Liver (tissue), 9 donors: ENCODE data around the gene ANK3. TPM values are rescaled to one million over a fixed set of nuclear protein-coding genes. Genes with fewer than 3 reads are reported as not detected.

Experiments
- DNase-seq: peaks from one replicate; pipeline ENCODE4 v3.0.0-alpha.2; 2017; ENCODE audit warnings: low spot score
- H3K27ac ChIP-seq, 2 donors: one replicate each; pipeline ENCODE4 v1.7.0; 2013; ENCODE audit warnings: inconsistent platforms in 2 of 2, low read length in 2 of 2, control low read depth in 1 of 2, low read depth in 1 of 2, mild to moderate bottlenecking in 1 of 2
- H3K27me3 ChIP-seq, 4 donors: one replicate each; pipeline versions ENCODE4 v1.6.1 to v1.7.0; 2013; ENCODE audit warnings: low read length in 3 of 4, inconsistent platforms in 1 of 4, mild to moderate bottlenecking in 1 of 4, moderate library complexity in 1 of 4; ENCODE audit not compliant: control insufficient read depth in 4 of 4, insufficient read depth in 4 of 4
- H3K36me3 ChIP-seq, 4 donors: one replicate each; pipeline versions ENCODE4 v1.6.1 to v1.7.0; 2013; ENCODE audit warnings: low read length in 3 of 4, mild to moderate bottlenecking in 3 of 4, low read depth in 1 of 4, moderate library complexity in 1 of 4; ENCODE audit not compliant: control insufficient read depth in 4 of 4, insufficient read depth in 3 of 4
- H3K4me1 ChIP-seq, 4 donors: one replicate each; pipeline versions ENCODE4 v1.6.1 to v1.7.0; 2013; ENCODE audit warnings: low read length in 3 of 4, mild to moderate bottlenecking in 3 of 4, moderate library complexity in 1 of 4; ENCODE audit not compliant: control insufficient read depth in 4 of 4, insufficient read depth in 4 of 4
- H3K4me3 ChIP-seq, 3 donors: one replicate each; pipeline versions ENCODE4 v1.6.1 to v1.7.0; 2013; ENCODE audit warnings: low read length in 3 of 3, control low read depth in 1 of 3, low read depth in 1 of 3, mild to moderate bottlenecking in 1 of 3
- H3K9ac ChIP-seq, 2 donors: one replicate each; pipeline ENCODE4 v1.7.0; 2013; ENCODE audit warnings: low read length in 2 of 2, mild to moderate bottlenecking in 2 of 2, moderate library complexity in 2 of 2, control low read depth in 1 of 2, low read depth in 1 of 2
- H3K9me3 ChIP-seq, 4 donors: one replicate each; pipeline versions ENCODE4 v1.6.1 to v1.7.0; 2013; ENCODE audit warnings: low read length in 3 of 4; ENCODE audit not compliant: control insufficient read depth in 4 of 4
- EGR1 ChIP-seq, 2 donors: IDR thresholded peaks; 2 replicates each; pipeline ENCODE4 v1.6.1; 2016 to 2018; ENCODE audit warnings: antibody characterized with exemption in 2 of 2, low read depth in 2 of 2
- FOXA1 ChIP-seq: IDR thresholded peaks from 2 replicates; pipeline ENCODE4 v1.6.1; 2016; ENCODE audit warnings: antibody characterized with exemption
- FOXA2 ChIP-seq: IDR thresholded peaks from 2 replicates; pipeline ENCODE4 v1.6.1; 2016; ENCODE audit warnings: antibody characterized with exemption
- HNF4A ChIP-seq, 2 donors: conservative IDR thresholded peaks; 2 replicates each; pipeline ENCODE4 v1.6.1; 2016; ENCODE audit warnings: antibody characterized with exemption in 2 of 2, mild to moderate bottlenecking in 2 of 2
- HNF4G ChIP-seq: IDR thresholded peaks from 2 replicates; pipeline ENCODE4 v1.6.1; 2016; ENCODE audit warnings: antibody characterized with exemption
- JUND ChIP-seq, 2 donors: IDR thresholded peaks; 2 replicates each; pipeline ENCODE4 v1.6.1; 2016; ENCODE audit warnings: antibody characterized with exemption in 2 of 2
- MAX ChIP-seq: IDR thresholded peaks from 2 replicates; pipeline ENCODE4 v1.6.1; 2016; ENCODE audit warnings: antibody characterized with exemption
- RAD21 ChIP-seq, 2 donors: IDR thresholded peaks; 2 replicates each; pipeline ENCODE4 v1.6.1; 2016; ENCODE audit warnings: antibody characterized with exemption in 2 of 2, mild to moderate bottlenecking in 2 of 2
- RXRA ChIP-seq, 2 donors: IDR thresholded peaks; 2 replicates each; pipeline ENCODE4 v1.6.1; 2017 to 2018; ENCODE audit warnings: antibody characterized with exemption in 2 of 2, mild to moderate bottlenecking in 1 of 2
- TAF1 ChIP-seq: conservative IDR thresholded peaks from 2 replicates; pipeline ENCODE4 v1.6.1; 2016; ENCODE audit warnings: antibody characterized with exemption, mild to moderate bottlenecking
- YY1 ChIP-seq: IDR thresholded peaks from 2 replicates; pipeline ENCODE4 v1.6.1; 2016; ENCODE audit warnings: antibody characterized with exemption, mild to moderate bottlenecking
- ZBTB33 ChIP-seq: IDR thresholded peaks from 2 replicates; pipeline ENCODE4 v1.6.1; 2016; ENCODE audit warnings: antibody characterized with exemption
- WGBS: extraction: QIAGEN DNeasy Blood & Tissue Kit; methylation state at CpG from one replicate; pipeline ENCODE4 v1.1.7; 2013; 5-methylcytosine and 5-hydroxymethylcytosine counted together
- polyA plus RNA-seq, 2 donors: library from polyadenylated mRNA; stranded (reverse) in 1 of 2; unstranded in 1 of 2; fragments of 200-250 nt in 1 of 2; fragments of >200 nt in 1 of 2; fragmentation: Nextera tagmentation in 1 of 2; extraction: Ambion mirVana in 1 of 2; gene quantifications; one replicate each; pipeline versions ENCODE4 v1.2.1 to v1.2.3, GENCODE V29; 2013 to 2015
- total RNA-seq, 2 donors: library from RNA; depleted of rRNA; stranded (reverse); fragments of >200 nt; gene quantifications; one replicate each; pipeline ENCODE4 v1.2.3, GENCODE V29; 2014
- TF ChIP-seq, protein P1 (sequence below): IDR thresholded peaks from 2 replicates; pipeline ENCODE4 v1.6.1; 2016; ENCODE audit warnings: antibody characterized with exemption
- TF ChIP-seq, protein P2 (sequence below): IDR thresholded peaks from 2 replicates; pipeline ENCODE4 v1.6.1; 2016; ENCODE audit warnings: antibody characterized with exemption, mild to moderate bottlenecking
- donor health status: healthy.
- donor health status: healthy.
- donor health status: healthy.
- donor health status: healthy.
- donor health status: healthy.

ANK3 gene
- total and polyA plus RNA-seq, 4 donors: 5.7 to 30.0 (median 9.7) TPM

- no peak for TF ChIP-seq RAD21 (IDR thresholded peaks at IDR 0.05)
- TF ChIP-seq FOXA1: no peak
- TF ChIP-seq ZBTB33: no peak
- TF ChIP-seq, protein P1, sequence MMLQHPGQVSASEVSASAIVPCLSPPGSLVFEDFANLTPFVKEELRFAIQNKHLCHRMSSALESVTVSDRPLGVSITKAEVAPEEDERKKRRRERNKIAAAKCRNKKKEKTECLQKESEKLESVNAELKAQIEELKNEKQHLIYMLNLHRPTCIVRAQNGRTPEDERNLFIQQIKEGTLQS: no peak
These were observed 76.1 kb downstream of the ANK3 start (continued) for GRCh38 chr10:60313589-60313952.

DNA sequence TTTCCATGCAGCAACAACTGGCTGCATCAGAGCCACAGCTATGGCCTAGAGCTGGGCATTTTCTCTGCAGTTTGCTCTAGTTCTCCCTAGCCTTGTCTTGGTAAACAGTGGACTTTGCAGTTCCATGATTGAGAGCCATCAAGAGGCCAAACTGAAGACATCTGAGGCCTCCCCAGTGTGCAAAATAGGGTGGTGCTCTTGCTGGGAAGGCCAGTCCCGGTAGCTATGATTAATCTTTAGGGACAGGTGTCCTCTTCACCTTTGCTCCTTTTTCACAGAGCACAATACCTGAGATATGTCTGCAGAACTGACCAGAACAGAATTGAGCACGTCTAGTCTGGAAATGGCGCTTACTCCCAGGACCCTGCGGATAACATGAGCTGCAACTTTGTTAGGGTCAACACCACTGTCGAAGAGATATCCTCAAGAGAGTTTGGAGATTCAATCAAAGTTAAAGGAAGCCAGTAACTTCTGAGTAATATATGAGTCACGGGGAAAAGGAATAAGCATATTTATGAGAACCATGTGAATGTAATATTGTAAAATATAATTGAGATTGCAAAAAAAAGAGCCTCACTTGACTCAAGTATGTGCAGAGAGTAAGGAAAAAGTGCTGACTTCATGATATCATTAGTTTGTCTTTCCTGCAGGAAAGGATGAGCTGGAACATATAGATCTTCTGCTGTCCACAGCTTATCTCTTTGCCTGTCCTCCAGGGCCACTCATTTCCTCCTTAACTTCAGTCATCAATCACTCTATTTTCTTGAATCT is 76.7 kb downstream of the ANK3 start:
- H3K9ac ChIP-seq: no peak overlapping the region
- TF ChIP-seq FOXA2 (no peak), YY1 (no peak)
- DNase-seq: no peak
- no peak overlapping the region for H3K4me3 ChIP-seq
- 79% methylated on average over 6 of the region's 6 CpGs for WGBS
- H3K27ac ChIP-seq: peak overlapping the region; percentile 23 to 51
- H3K36me3 ChIP-seq: no peaks in the 10 kb centered on the region
- no peaks in the 10 kb centered on the region for H3K27me3 ChIP-seq
- no peaks in the 10 kb centered on the region for H3K4me1 ChIP-seq
- H3K9me3 ChIP-seq: no peaks in the 10 kb centered on the region

GRCh38 chr10:60311821-60312220 is 77.9 kb downstream of the ANK3 start:
- no peak for DNase-seq
- H3K27ac ChIP-seq: no peak overlapping the region
- WGBS: 95% methylated on average over 1 of the region's 1 CpG

More at GRCh38 chr10:60311821-60312220, 77.9 kb downstream of the ANK3 start:
- Histone ChIP-seq H3K27me3 (no peaks in the 10 kb centered on the region), H3K9ac (no peak overlapping the region), H3K4me1 (no peaks in the 10 kb centered on the region), H3K36me3 (no peaks in the 10 kb centered on the region), H3K4me3 (no peak overlapping the region), H3K9me3 (no peaks in the 10 kb centered on the region)
- TF ChIP-seq FOXA1 (no peak), JUND (IDR thresholded peaks at IDR 0.05) (no peak), MAX (no peak), ZBTB33 (no peak), HNF4A (conservative IDR thresholded peaks at IDR 0.05) (no peak), RXRA (IDR thresholded peaks at IDR 0.05) (no peak), HNF4G (no peak), RAD21 (IDR thresholded peaks at IDR 0.05) (no peak), EGR1 (IDR thresholded peaks at IDR 0.05; ENCODE audit: low read depth in 2 of 2) (no peak), TAF1 (no peak), FOXA2 (no peak), YY1 (no peak)
- TF ChIP-seq, protein P2, sequence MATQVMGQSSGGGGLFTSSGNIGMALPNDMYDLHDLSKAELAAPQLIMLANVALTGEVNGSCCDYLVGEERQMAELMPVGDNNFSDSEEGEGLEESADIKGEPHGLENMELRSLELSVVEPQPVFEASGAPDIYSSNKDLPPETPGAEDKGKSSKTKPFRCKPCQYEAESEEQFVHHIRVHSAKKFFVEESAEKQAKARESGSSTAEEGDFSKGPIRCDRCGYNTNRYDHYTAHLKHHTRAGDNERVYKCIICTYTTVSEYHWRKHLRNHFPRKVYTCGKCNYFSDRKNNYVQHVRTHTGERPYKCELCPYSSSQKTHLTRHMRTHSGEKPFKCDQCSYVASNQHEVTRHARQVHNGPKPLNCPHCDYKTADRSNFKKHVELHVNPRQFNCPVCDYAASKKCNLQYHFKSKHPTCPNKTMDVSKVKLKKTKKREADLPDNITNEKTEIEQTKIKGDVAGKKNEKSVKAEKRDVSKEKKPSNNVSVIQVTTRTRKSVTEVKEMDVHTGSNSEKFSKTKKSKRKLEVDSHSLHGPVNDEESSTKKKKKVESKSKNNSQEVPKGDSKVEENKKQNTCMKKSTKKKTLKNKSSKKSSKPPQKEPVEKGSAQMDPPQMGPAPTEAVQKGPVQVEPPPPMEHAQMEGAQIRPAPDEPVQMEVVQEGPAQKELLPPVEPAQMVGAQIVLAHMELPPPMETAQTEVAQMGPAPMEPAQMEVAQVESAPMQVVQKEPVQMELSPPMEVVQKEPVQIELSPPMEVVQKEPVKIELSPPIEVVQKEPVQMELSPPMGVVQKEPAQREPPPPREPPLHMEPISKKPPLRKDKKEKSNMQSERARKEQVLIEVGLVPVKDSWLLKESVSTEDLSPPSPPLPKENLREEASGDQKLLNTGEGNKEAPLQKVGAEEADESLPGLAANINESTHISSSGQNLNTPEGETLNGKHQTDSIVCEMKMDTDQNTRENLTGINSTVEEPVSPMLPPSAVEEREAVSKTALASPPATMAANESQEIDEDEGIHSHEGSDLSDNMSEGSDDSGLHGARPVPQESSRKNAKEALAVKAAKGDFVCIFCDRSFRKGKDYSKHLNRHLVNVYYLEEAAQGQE: no peak
- TF ChIP-seq, protein P1: no peak
